Neural cell (in vitro differentiated cells): Measurements from ENCODE around the gene AEN.

Experiments used
- CTCF ChIP-seq: fragments of 450-650 bp; IDR thresholded peaks from 2 replicates; pipeline ENCODE4 v1.5.1; 2014; ENCODE audit warnings: antibody characterized with exemption, mild to moderate bottlenecking, moderate library complexity; ENCODE audit not compliant: poor library complexity, severe bottlenecking
- EZH2 ChIP-seq: fragments of 200-600, 300-800 bp; shearing (Covaris generic), sonication (generic); IDR thresholded peaks from 2 replicates; pipeline ENCODE4 v1.6.1; 2014; ENCODE audit warnings: antibody characterized with exemption, low read length, borderline replicate concordance, mild to moderate bottlenecking; ENCODE audit not compliant: insufficient read depth, poor library complexity, severe bottlenecking
- TAF1 ChIP-seq: IDR thresholded peaks from 2 replicates; pipeline ENCODE4 v1.6.1; 2012; ENCODE audit warnings: low read depth

- TF ChIP-seq CTCF = no peak
- TF ChIP-seq TAF1 = no peak
- TF ChIP-seq EZH2 = no peak
Measured at GRCh38 chr15:88658972-88659931, 38.1 kb downstream of the AEN start.
